Measurements from ENCODE around the gene ATP6V1C2.

DNA sequence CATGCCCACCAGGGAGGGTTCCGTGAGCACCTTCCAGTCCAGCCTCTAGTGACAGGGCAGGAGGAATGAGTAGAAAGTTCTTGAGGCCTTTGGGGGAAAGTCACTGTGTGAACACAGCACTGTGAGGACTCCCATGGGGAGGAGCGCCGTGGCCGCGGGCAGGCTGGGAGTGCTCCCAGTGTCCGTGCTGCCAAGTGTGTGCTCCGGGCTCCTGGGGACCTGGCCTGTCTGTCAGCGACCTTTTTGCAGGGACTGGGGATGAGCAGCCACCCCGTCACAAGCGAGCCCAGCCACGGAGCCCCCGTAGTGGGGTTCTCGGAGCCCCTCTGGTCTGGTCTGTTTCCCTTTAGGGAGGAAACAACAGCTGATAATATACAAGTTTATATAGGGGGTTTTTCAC is 54.4 kb downstream of the ATP6V1C2 start:
- TF ChIP-seq EP300 (conservative IDR thresholded peaks at IDR 0.05; ENCODE audit: poor library complexity, severe bottlenecking) (no peak), EZH2 (IDR thresholded peaks at IDR 0.05; ENCODE audit: borderline replicate concordance, insufficient read depth, low read length, poor library complexity, severe bottlenecking) (no peak), POLR2AphosphoS5 (IDR thresholded peaks at IDR 0.05) (no peak), TAF1 (IDR thresholded peaks at IDR 0.05; ENCODE audit: low read depth) (no peak), RAD21 (conservative IDR thresholded peaks at IDR 0.05) (no peak), MXI1 (conservative IDR thresholded peaks at IDR 0.05; ENCODE audit: poor library complexity, severe bottlenecking) (no peak)
- TF ChIP-seq, protein P1, sequence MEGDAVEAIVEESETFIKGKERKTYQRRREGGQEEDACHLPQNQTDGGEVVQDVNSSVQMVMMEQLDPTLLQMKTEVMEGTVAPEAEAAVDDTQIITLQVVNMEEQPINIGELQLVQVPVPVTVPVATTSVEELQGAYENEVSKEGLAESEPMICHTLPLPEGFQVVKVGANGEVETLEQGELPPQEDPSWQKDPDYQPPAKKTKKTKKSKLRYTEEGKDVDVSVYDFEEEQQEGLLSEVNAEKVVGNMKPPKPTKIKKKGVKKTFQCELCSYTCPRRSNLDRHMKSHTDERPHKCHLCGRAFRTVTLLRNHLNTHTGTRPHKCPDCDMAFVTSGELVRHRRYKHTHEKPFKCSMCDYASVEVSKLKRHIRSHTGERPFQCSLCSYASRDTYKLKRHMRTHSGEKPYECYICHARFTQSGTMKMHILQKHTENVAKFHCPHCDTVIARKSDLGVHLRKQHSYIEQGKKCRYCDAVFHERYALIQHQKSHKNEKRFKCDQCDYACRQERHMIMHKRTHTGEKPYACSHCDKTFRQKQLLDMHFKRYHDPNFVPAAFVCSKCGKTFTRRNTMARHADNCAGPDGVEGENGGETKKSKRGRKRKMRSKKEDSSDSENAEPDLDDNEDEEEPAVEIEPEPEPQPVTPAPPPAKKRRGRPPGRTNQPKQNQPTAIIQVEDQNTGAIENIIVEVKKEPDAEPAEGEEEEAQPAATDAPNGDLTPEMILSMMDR (IDR thresholded peaks at IDR 0.05; ENCODE audit: poor library complexity, severe bottlenecking), result no peak
- TF ChIP-seq, protein P2, sequence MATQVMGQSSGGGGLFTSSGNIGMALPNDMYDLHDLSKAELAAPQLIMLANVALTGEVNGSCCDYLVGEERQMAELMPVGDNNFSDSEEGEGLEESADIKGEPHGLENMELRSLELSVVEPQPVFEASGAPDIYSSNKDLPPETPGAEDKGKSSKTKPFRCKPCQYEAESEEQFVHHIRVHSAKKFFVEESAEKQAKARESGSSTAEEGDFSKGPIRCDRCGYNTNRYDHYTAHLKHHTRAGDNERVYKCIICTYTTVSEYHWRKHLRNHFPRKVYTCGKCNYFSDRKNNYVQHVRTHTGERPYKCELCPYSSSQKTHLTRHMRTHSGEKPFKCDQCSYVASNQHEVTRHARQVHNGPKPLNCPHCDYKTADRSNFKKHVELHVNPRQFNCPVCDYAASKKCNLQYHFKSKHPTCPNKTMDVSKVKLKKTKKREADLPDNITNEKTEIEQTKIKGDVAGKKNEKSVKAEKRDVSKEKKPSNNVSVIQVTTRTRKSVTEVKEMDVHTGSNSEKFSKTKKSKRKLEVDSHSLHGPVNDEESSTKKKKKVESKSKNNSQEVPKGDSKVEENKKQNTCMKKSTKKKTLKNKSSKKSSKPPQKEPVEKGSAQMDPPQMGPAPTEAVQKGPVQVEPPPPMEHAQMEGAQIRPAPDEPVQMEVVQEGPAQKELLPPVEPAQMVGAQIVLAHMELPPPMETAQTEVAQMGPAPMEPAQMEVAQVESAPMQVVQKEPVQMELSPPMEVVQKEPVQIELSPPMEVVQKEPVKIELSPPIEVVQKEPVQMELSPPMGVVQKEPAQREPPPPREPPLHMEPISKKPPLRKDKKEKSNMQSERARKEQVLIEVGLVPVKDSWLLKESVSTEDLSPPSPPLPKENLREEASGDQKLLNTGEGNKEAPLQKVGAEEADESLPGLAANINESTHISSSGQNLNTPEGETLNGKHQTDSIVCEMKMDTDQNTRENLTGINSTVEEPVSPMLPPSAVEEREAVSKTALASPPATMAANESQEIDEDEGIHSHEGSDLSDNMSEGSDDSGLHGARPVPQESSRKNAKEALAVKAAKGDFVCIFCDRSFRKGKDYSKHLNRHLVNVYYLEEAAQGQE (IDR thresholded peaks at IDR 0.05; ENCODE audit: borderline replicate concordance), result no peak

Data from neural cell (in vitro differentiated cells).